HEK293T (cell line): ENCODE measurements around the gene TWF2.
"Not testable (repeated sequence)": the region's sequence is repeated elsewhere in the genome, so short reads cannot be mapped to it uniquely, and the experiment has no call there.

ENCODE experiments used
- ARNT ChIP-seq: fragments of 450-650 bp; IDR thresholded peaks from 2 replicates; pipeline ENCODE4 v1.6.1; 2017; ENCODE audit warnings: mild to moderate bottlenecking
- CTBP1 ChIP-seq: fragments of 450-650 bp; IDR thresholded peaks from 2 replicates; pipeline ENCODE4 v1.6.1; 2016; ENCODE audit warnings: borderline replicate concordance
- FOXM1 ChIP-seq: fragments of 450-650 bp; IDR thresholded peaks from 2 replicates; pipeline ENCODE4 v1.6.1; 2017; ENCODE audit warnings: mild to moderate bottlenecking, borderline replicate concordance
- SP1 ChIP-seq: fragments of 450-650 bp; IDR thresholded peaks from 2 replicates; pipeline ENCODE4 v1.6.1; 2017
- SUZ12 ChIP-seq: fragments of 450-650 bp; IDR thresholded peaks from 2 replicates; pipeline ENCODE4 v1.6.1; 2016; ENCODE audit warnings: mild to moderate bottlenecking
- TARDBP ChIP-seq: fragments of 450-650 bp; IDR thresholded peaks from 2 replicates; pipeline ENCODE4 v1.6.1; 2016
- ZNF384 ChIP-seq: fragments of 450-650 bp; IDR thresholded peaks from 2 replicates; pipeline ENCODE4 v1.6.1; 2016
- TF ChIP-seq, protein P1 (sequence below): fragments of 450-650 bp; IDR thresholded peaks from 2 replicates; pipeline ENCODE4 v1.6.1; 2016

DNA sequence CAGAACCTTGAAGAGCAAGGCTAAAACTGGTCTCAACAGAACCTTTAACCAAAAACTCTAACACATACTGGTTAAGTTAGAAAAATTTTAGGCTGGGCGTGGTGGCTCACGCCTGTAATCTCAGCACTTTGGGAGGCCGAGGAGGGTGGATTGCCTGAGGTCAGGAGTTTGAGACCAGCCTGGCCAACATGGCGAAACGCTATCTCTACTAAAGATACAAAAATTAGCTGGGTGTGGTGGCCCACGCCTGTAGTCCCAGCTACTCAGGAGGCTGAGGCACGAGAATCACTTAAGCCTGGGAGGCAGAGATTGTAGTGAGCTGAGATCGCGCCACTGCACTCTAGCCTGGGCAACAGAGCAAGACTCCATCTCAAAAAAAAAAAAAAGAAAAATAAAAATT lies 33.2 kb upstream of the TWF2 start:
- TF ChIP-seq ARNT, SP1, TARDBP, FOXM1, ZNF384, SUZ12, CTBP1: not testable (repeated sequence)
- TF ChIP-seq, protein P1, sequence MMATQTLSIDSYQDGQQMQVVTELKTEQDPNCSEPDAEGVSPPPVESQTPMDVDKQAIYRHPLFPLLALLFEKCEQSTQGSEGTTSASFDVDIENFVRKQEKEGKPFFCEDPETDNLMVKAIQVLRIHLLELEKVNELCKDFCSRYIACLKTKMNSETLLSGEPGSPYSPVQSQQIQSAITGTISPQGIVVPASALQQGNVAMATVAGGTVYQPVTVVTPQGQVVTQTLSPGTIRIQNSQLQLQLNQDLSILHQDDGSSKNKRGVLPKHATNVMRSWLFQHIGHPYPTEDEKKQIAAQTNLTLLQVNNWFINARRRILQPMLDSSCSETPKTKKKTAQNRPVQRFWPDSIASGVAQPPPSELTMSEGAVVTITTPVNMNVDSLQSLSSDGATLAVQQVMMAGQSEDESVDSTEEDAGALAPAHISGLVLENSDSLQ = not testable (repeated sequence)
